H7 (cell line): ENCODE measurements around the gene DNTT. TPM values are rescaled to one million over a fixed set of nuclear protein-coding genes. Genes with fewer than 3 reads are reported as not detected.
A peak's percentile ranks its signal among the peaks of the same experiment; 100 is the strongest.

Experiments used
- DNase-seq: peaks from one replicate; pipeline ENCODE4 v3.0.0; 2012
- H3K27me3 ChIP-seq: 2 replicates; pipeline ENCODE4 v1.6.0; 2011; ENCODE audit warnings: mild to moderate bottlenecking, low read length; ENCODE audit not compliant: control insufficient read depth, insufficient read depth
- H3K36me3 ChIP-seq: replicated peaks from 2 replicates; pipeline ENCODE4 v1.5.1; 2011; ENCODE audit warnings: low read length; ENCODE audit not compliant: control insufficient read depth, insufficient read depth
- H3K4me3 ChIP-seq: 2 replicates; pipeline ENCODE4 v1.5.1; 2011; ENCODE audit warnings: low read depth, mild to moderate bottlenecking, control low read depth, low read length, moderate library complexity; ENCODE audit not compliant: insufficient read depth
- total RNA-seq: library from RNA; depleted of rRNA; stranded (reverse); fragments of >200 nt; shearing (Covaris generic); gene quantifications from 2 replicates; pipeline ENCODE4 v1.2.3, GENCODE V29; 2014

DNTT gene
- total RNA-seq, 1 experiment from 2014 or later, result not detected

- DNase-seq, result no peak
- H3K27me3 ChIP-seq, result no peaks in the 10 kb centered on the region
- no peak overlapping the region for H3K4me3 ChIP-seq
- no peaks in the 10 kb centered on the region for H3K36me3 ChIP-seq
These were observed 34.6 kb upstream of the DNTT start for GRCh38 chr10:96269438-96270300.

GRCh38 chr10:96270571-96270970 lies 33.7 kb upstream of the DNTT start:
- H3K4me3 ChIP-seq, result no peak overlapping the region
- no peaks in the 10 kb centered on the region for H3K36me3 ChIP-seq
- H3K27me3 ChIP-seq, result no peaks in the 10 kb centered on the region
- no peak for DNase-seq

- Histone ChIP-seq H3K4me3 (no peak within 1 kb of the TSS), H3K36me3 (no peaks in the 10 kb centered on the region), H3K27me3 (no peaks in the 10 kb centered on the region)
- no peak for DNase-seq
These were observed 33.0 kb upstream of the DNTT start, which contains the start of gene BLNK for GRCh38 chr10:96271016-96271815. BLNK (minus strand) TSS chr10:96271569; CDS start chr10:96271398, 171 bp downstream.

- Histone ChIP-seq H3K36me3 (no peaks in the 10 kb centered on the region), H3K27me3 (no peaks in the 10 kb centered on the region), H3K4me3 (no peak overlapping the region)
- DNase-seq, result no peak
These were observed 31.6 kb upstream of the DNTT start for GRCh38 chr10:96272316-96273280.

GRCh38 chr10:96275685-96276418 lies 28.4 kb upstream of the DNTT start:
- Histone ChIP-seq H3K27me3 (no peaks in the 10 kb centered on the region), H3K4me3 (no peak overlapping the region), H3K36me3 (no peaks in the 10 kb centered on the region)
- DNase-seq, result no peak

- Histone ChIP-seq H3K4me3 (no peak overlapping the region), H3K36me3 (no peaks in the 10 kb centered on the region), H3K27me3 (no peaks in the 10 kb centered on the region)
- DNase-seq, result no peak
These were observed 27.8 kb upstream of the DNTT start for GRCh38 chr10:96276426-96276825.

GRCh38 chr10:96276831-96277230 lies 27.4 kb upstream of the DNTT start:
- no peak overlapping the region for H3K4me3 ChIP-seq
- H3K36me3 ChIP-seq, result no peaks in the 10 kb centered on the region
- no peak for DNase-seq
- no peaks in the 10 kb centered on the region for H3K27me3 ChIP-seq

GRCh38 chr10:96279191-96279641 lies 25.0 kb upstream of the DNTT start:
- H3K36me3 ChIP-seq, result no peaks in the 10 kb centered on the region
- no peak overlapping the region for H3K4me3 ChIP-seq
- DNase-seq, result no peak
- no peaks in the 10 kb centered on the region for H3K27me3 ChIP-seq

GRCh38 chr10:96280859-96281258 lies 23.4 kb upstream of the DNTT start:
- no peak for DNase-seq
- no peak overlapping the region for H3K4me3 ChIP-seq
- no peaks in the 10 kb centered on the region for H3K27me3 ChIP-seq

GRCh38 chr10:96281444-96282029 lies 22.7 kb upstream of the DNTT start:
- no peak overlapping the region for H3K4me3 ChIP-seq
- H3K27me3 ChIP-seq, result no peaks in the 10 kb centered on the region
- H3K36me3 ChIP-seq, result no peaks in the 10 kb centered on the region
- no peak for DNase-seq

More at GRCh38 chr10:96280859-96281258, 23.4 kb upstream of the DNTT start:
- H3K36me3 ChIP-seq, result no peaks in the 10 kb centered on the region

GRCh38 chr10:96283351-96283750 lies 20.9 kb upstream of the DNTT start:
- no peak overlapping the region for H3K4me3 ChIP-seq

GRCh38 chr10:96283756-96284155 lies 20.5 kb upstream of the DNTT start:
- no peak for DNase-seq
- Histone ChIP-seq H3K27me3 (no peaks in the 10 kb centered on the region), H3K36me3 (no peaks in the 10 kb centered on the region), H3K4me3 (no peak overlapping the region)

More at GRCh38 chr10:96283351-96283750, 20.9 kb upstream of the DNTT start:
- no peaks in the 10 kb centered on the region for H3K27me3 ChIP-seq
- no peak for DNase-seq
- no peaks in the 10 kb centered on the region for H3K36me3 ChIP-seq

GRCh38 chr10:96285331-96285752 lies 18.9 kb upstream of the DNTT start:
- no peaks in the 10 kb centered on the region for H3K27me3 ChIP-seq
- peak; percentile 43 for DNase-seq
- H3K36me3 ChIP-seq, result no peaks in the 10 kb centered on the region
- no peak overlapping the region for H3K4me3 ChIP-seq
